Mesenchymal stem cell (in vitro differentiated cells and primary cell): Measurements from ENCODE around the gene CARD11.

ENCODE experiments used
- DNase-seq: peaks from one replicate; pipeline ENCODE4 v3.0.0-alpha.2; 2013
- H2AFZ ChIP-seq: one replicate; pipeline ENCODE4 v1.6.1; 2013; ENCODE audit warnings: low read depth, mild to moderate bottlenecking, control low read depth, inconsistent platforms, low read length, moderate library complexity
- H2AK5ac ChIP-seq: 2 replicates; pipeline ENCODE4 v1.6.1; 2013; ENCODE audit warnings: low read length, moderate library complexity, mild to moderate bottlenecking, inconsistent platforms; ENCODE audit not compliant: severe bottlenecking
- H2BK120ac ChIP-seq: one replicate; pipeline ENCODE4 v1.6.1; 2013; ENCODE audit warnings: low read depth, mild to moderate bottlenecking, inconsistent platforms, low read length, moderate library complexity
- H2BK12ac ChIP-seq, 2 experiments: one replicate each; pipeline ENCODE4 v1.6.1; 2013; ENCODE audit warnings: inconsistent platforms in 2 of 2, low read length in 2 of 2, mild to moderate bottlenecking in 2 of 2, moderate library complexity in 2 of 2, control low read depth in 1 of 2
- H2BK15ac ChIP-seq: one replicate; pipeline ENCODE4 v1.6.1; 2013; ENCODE audit warnings: mild to moderate bottlenecking, low read depth, inconsistent platforms; ENCODE audit not compliant: poor library complexity, severe bottlenecking
- H2BK5ac ChIP-seq: 2 replicates; pipeline ENCODE4 v1.6.1; 2013; ENCODE audit warnings: low read depth, mild to moderate bottlenecking, low read length, control low read depth, inconsistent platforms; ENCODE audit not compliant: poor library complexity, severe bottlenecking
- H3K14ac ChIP-seq, 2 experiments: one replicate each; pipeline ENCODE4 v1.6.1; 2013; ENCODE audit warnings: inconsistent platforms in 2 of 2, low read length in 2 of 2, control low read depth in 1 of 2, mild to moderate bottlenecking in 1 of 2, moderate library complexity in 1 of 2
- H3K18ac ChIP-seq, 2 experiments: one replicate each; pipeline ENCODE4 v1.6.1; 2013; ENCODE audit warnings: inconsistent platforms in 2 of 2, low read length in 2 of 2, control low read depth in 1 of 2, low read depth in 1 of 2, mild to moderate bottlenecking in 1 of 2
- H3K23ac ChIP-seq, 2 experiments: one replicate each; pipeline ENCODE4 v1.6.1; 2013; ENCODE audit warnings: inconsistent platforms in 2 of 2, low read length in 2 of 2, mild to moderate bottlenecking in 2 of 2, moderate library complexity in 2 of 2, control low read depth in 1 of 2
- H3K27ac ChIP-seq: 2 replicates; pipeline ENCODE4 v1.5.1; 2013; ENCODE audit warnings: mild to moderate bottlenecking, moderate library complexity, low read length, control low read depth, inconsistent platforms; ENCODE audit not compliant: poor library complexity, severe bottlenecking
- H3K27me3 ChIP-seq, 2 experiments: 2 replicates each; pipeline versions ENCODE4 v1.6.1 to v1.7.0; 2013; ENCODE audit warnings: low read length in 2 of 2, mild to moderate bottlenecking in 2 of 2, moderate library complexity in 2 of 2, control low read depth in 1 of 2, inconsistent platforms in 1 of 2; ENCODE audit not compliant: control insufficient read depth in 1 of 2, insufficient read depth in 1 of 2
- H3K36me3 ChIP-seq, 2 experiments: 2 replicates each; pipeline versions ENCODE4 v1.6.1 to v1.7.0; 2013; ENCODE audit warnings: low read length in 2 of 2, control low read depth in 1 of 2, inconsistent platforms in 1 of 2, low read depth in 1 of 2, mild to moderate bottlenecking in 1 of 2; ENCODE audit not compliant: insufficient read depth in 2 of 2, control insufficient read depth in 1 of 2
- H3K4ac ChIP-seq, 2 experiments: one replicate each; pipeline ENCODE4 v1.6.1; 2013; ENCODE audit warnings: inconsistent platforms in 2 of 2, low read length in 2 of 2, mild to moderate bottlenecking in 2 of 2, moderate library complexity in 2 of 2, control low read depth in 1 of 2, low read depth in 1 of 2
- H3K4me1 ChIP-seq: 2 replicates; pipeline ENCODE4 v1.6.1; 2013; ENCODE audit warnings: low read depth, low read length, control low read depth; ENCODE audit not compliant: control insufficient read depth, insufficient read depth
- H3K4me2 ChIP-seq: 2 replicates; pipeline ENCODE4 v1.6.1; 2013; ENCODE audit warnings: low read length, mild to moderate bottlenecking, inconsistent platforms; ENCODE audit not compliant: poor library complexity, severe bottlenecking
- H3K4me3 ChIP-seq, 2 experiments: 2 replicates each; pipeline versions ENCODE4 v1.5.1 to v1.7.0; 2013; ENCODE audit warnings: low read length in 2 of 2, mild to moderate bottlenecking in 2 of 2, control low read depth in 1 of 2, low read depth in 1 of 2; ENCODE audit not compliant: insufficient read depth in 1 of 2
- H3K79me1 ChIP-seq: replicated peaks from 2 replicates; pipeline ENCODE4 v1.6.1; 2013; ENCODE audit warnings: mild to moderate bottlenecking, control low read depth, low read length, inconsistent platforms; ENCODE audit not compliant: poor library complexity, severe bottlenecking
- H3K9ac ChIP-seq: 2 replicates; pipeline ENCODE4 v1.7.0; 2013; ENCODE audit warnings: mild to moderate bottlenecking, low read length, moderate library complexity
- H3K9me3 ChIP-seq: 2 replicates; pipeline ENCODE4 v1.7.0; 2013; ENCODE audit warnings: mild to moderate bottlenecking, low read length; ENCODE audit not compliant: control insufficient read depth
- H4K8ac ChIP-seq: one replicate; pipeline ENCODE4 v1.6.1; 2013; ENCODE audit warnings: inconsistent platforms, mild to moderate bottlenecking, low read length, moderate library complexity
- H4K91ac ChIP-seq: one replicate; pipeline ENCODE4 v1.6.1; 2013; ENCODE audit warnings: mild to moderate bottlenecking, low read length, inconsistent platforms
- WGBS: methylation state at CpG from one replicate; pipeline ENCODE4 v1.1.7; 2013; ENCODE audit warnings: mixed read lengths; 5-methylcytosine and 5-hydroxymethylcytosine counted together

Gene CARD11

DNA sequence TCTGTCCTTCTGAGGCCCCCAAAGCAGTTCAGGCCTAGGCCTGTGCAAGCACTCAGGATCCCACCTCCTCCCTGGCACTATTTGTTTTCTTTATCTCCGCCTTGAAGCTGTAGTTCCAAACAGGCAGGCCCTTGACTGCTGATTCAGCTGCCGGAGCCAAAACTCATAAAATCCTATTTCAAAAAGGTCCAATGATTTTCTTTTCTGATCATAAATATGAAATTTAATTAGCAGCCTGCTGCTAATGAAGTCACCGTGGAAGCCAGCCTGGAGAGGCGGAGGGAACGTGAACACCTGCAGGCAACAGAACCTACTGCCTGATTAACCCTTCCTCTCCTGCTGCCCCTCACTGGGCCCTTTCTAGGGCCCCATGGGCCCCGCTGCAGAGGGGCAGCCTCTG, 60.1 kb downstream of the CARD11 start:
- no peak overlapping the region for H3K4ac ChIP-seq
- no peak overlapping the region for H3K9ac ChIP-seq
- H3K27ac ChIP-seq: no peak overlapping the region
- WGBS: 82% methylated on average over 6 of the region's 6 CpGs
- H3K18ac ChIP-seq: no peak overlapping the region
- no peaks in the 10 kb centered on the region for H3K79me1 ChIP-seq
- no peaks in the 10 kb centered on the region for H3K4me1 ChIP-seq
- no peak overlapping the region for H3K4me2 ChIP-seq
- no peak overlapping the region for H2AFZ ChIP-seq
- no peak overlapping the region for H2AK5ac ChIP-seq
- H2BK5ac ChIP-seq: no peak overlapping the region
- no peak overlapping the region for H3K14ac ChIP-seq
- no peak overlapping the region for H2BK15ac ChIP-seq
- H4K91ac ChIP-seq: no peak overlapping the region
- no peak overlapping the region for H3K23ac ChIP-seq
- H2BK120ac ChIP-seq: no peak overlapping the region
- H3K4me3 ChIP-seq: no peak overlapping the region
- peaks cover 16 to 28% of the 10 kb centered on the region in 2 experiments for H3K27me3 ChIP-seq
- H3K36me3 ChIP-seq: no peaks in the 10 kb centered on the region
- no peak overlapping the region for H2BK12ac ChIP-seq
- H3K9me3 ChIP-seq: no peaks in the 10 kb centered on the region
- no peak overlapping the region for H4K8ac ChIP-seq
- DNase-seq: no peak

DNA sequence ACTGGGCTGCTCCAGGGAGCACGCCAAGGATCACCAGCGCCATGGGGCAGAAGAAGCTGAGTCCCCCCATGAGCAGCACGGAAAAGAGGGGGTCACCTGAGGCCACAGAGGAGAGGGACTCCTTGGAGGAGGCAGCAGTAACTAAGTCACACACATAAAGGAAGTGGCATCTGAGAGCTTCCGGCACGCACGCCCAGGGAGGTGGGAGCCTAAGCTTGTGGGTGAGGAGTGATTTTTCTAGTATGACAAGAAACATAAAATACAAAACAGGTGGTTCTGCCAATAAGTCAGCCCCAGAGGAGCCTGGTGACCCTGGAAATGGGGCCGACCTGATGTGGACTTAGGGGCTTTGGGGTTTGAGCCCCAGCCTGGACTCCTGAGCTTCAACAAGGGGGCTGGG, 60.8 kb downstream of the CARD11 start:
- Histone ChIP-seq H3K23ac (no peak overlapping the region), H3K14ac (no peak overlapping the region), H3K4me1 (peaks cover 2% of the 10 kb centered on the region), H3K27me3 (peaks cover 20 to 28% of the 10 kb centered on the region in 2 experiments), H2BK5ac (no peak overlapping the region), H3K4ac (no peak overlapping the region), H2BK15ac (no peak overlapping the region), H3K36me3 (no peaks in the 10 kb centered on the region), H3K27ac (no peak overlapping the region), H3K9ac (no peak overlapping the region), H3K79me1 (no peaks in the 10 kb centered on the region), H2AFZ (no peak overlapping the region), H4K91ac (no peak overlapping the region), H3K18ac (no peak overlapping the region), H3K4me3 (no peak overlapping the region), H3K9me3 (no peaks in the 10 kb centered on the region), H2AK5ac (no peak overlapping the region), H4K8ac (no peak overlapping the region), H2BK120ac (no peak overlapping the region), H2BK12ac (no peak overlapping the region), H3K4me2 (no peak overlapping the region)
- no peak for DNase-seq
- WGBS: 95% methylated on average over 7 of the region's 7 CpGs

DNA sequence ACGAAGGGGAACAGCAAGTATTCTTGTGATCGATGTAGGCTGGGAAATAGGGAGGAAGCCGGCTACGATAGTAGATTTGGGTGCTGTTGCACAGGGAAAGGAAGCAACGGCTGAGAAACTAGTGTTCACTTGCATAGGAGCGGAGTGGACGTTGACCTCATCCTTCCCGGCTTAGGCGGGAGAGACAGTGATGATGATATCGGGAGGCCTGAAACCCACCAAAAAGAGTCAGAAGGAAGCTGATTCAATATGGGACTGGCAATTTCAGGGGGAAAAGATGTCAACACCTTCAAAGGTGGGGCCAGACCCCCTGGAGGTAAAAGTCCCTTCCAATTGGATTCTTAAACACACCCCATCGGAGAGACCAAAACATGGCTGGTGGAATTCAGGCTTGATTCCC, 61.3 kb downstream of the CARD11 start:
- H4K8ac ChIP-seq: no peak overlapping the region
- WGBS: 96% methylated on average over 11 of the region's 11 CpGs
- H2BK5ac ChIP-seq: no peak overlapping the region
- no peak overlapping the region for H2BK120ac ChIP-seq
- H2AK5ac ChIP-seq: no peak overlapping the region
- no peak overlapping the region for H3K23ac ChIP-seq
- no peaks in the 10 kb centered on the region for H3K9me3 ChIP-seq
- no peak overlapping the region for H2BK12ac ChIP-seq
- no peak overlapping the region for H3K4ac ChIP-seq
- DNase-seq: no peak
- H3K4me3 ChIP-seq: no peak overlapping the region
- peaks cover 20 to 28% of the 10 kb centered on the region in 2 experiments for H3K27me3 ChIP-seq
- H2AFZ ChIP-seq: no peak overlapping the region
- H2BK15ac ChIP-seq: no peak overlapping the region
- no peaks in the 10 kb centered on the region for H3K36me3 ChIP-seq
- H3K4me2 ChIP-seq: no peak overlapping the region
- no peak overlapping the region for H3K27ac ChIP-seq
- no peak overlapping the region for H3K14ac ChIP-seq
- no peak overlapping the region for H3K18ac ChIP-seq
- H3K79me1 ChIP-seq: no peaks in the 10 kb centered on the region
- H3K4me1 ChIP-seq: peaks cover 2% of the 10 kb centered on the region
- no peak overlapping the region for H3K9ac ChIP-seq
- H4K91ac ChIP-seq: no peak overlapping the region

DNA sequence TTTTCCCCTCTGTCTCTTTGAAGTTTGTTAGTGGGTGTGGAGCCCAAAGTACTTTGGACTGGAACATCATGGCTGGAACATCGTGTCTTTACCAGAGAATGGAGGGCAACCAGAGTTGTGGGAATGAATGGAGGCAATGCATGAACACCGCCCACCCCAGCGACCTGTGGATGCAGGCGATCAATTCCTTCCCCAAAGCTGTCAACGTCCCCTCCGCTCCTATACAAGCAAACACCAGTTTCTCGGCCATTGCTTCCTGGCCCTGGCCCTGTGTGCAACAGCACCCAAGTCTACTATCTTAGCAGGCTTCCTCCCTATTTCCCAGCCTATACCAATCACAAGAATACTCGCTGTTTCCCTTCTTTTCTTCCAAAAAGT, 62.6 kb downstream of the CARD11 start:
- Histone ChIP-seq H3K23ac (no peak overlapping the region), H3K4me3 (no peak overlapping the region), H3K14ac (no peak overlapping the region), H3K4me2 (no peak overlapping the region), H2AK5ac (no peak overlapping the region), H3K36me3 (no peaks in the 10 kb centered on the region), H3K4ac (no peak overlapping the region), H4K8ac (no peak overlapping the region), H3K27me3 (peaks cover 20 to 28% of the 10 kb centered on the region in 2 experiments), H2AFZ (no peak overlapping the region), H2BK15ac (no peak overlapping the region), H2BK5ac (no peak overlapping the region), H4K91ac (no peak overlapping the region), H3K4me1 (peaks cover 2% of the 10 kb centered on the region), H2BK12ac (no peak overlapping the region), H3K27ac (no peak overlapping the region), H3K79me1 (no peaks in the 10 kb centered on the region), H3K18ac (no peak overlapping the region), H2BK120ac (no peak overlapping the region), H3K9me3 (no peaks in the 10 kb centered on the region), H3K9ac (no peak overlapping the region)
- 92% methylated on average over 8 of the region's 8 CpGs for WGBS
- no peak for DNase-seq
